Astrocyte of the spinal cord (primary cell): ENCODE measurements around the gene NDUFS7.
A peak's percentile ranks its signal among the peaks of the same experiment; 100 is the strongest.

ENCODE experiments used
- DNase-seq: peaks from one replicate; pipeline ENCODE4 v3.0.0; 2011; ENCODE audit warnings: low read depth, low spot score
- H3K4me3 ChIP-seq: 2 replicates; pipeline ENCODE4 v1.5.1; 2011; ENCODE audit warnings: low read depth, mild to moderate bottlenecking, low read length, moderate library complexity
- CTCF ChIP-seq: IDR thresholded peaks from 2 replicates; pipeline ENCODE4 v1.5.1; 2012; ENCODE audit warnings: low read depth, mild to moderate bottlenecking, low read length, inconsistent platforms
- in situ Hi-C: cut with HindIII; loops from 2 replicates; pipeline ENCODE4 v1.10.0; 2017; ENCODE audit warnings: low sequenced_read_pairs

NDUFS7 gene

GRCh38 chr19:1383312-1384084 lies at the start of gene NDUFS7:
TSS of gene NDUFS7 (plus strand) at chr19:1383907. CDS start at chr19:1383927, 20 bp downstream.
- H3K4me3 ChIP-seq: peak within 1 kb of the TSS; percentile 83
- peak; percentile 93 for DNase-seq
- in situ Hi-C loops: no loop called here
- no peak for TF ChIP-seq CTCF

GRCh38 chr19:1336079-1336684 lies 47.5 kb upstream of the NDUFS7 start:
- no peak overlapping the region for H3K4me3 ChIP-seq
- TF ChIP-seq CTCF: no peak
- in situ Hi-C loops: no loop called here
- DNase-seq: no peak

- in situ Hi-C loops: no loop called here
- no peak overlapping the region for H3K4me3 ChIP-seq
- no peak for DNase-seq
- TF ChIP-seq CTCF: no peak
Observed at GRCh38 chr19:1340681-1341469, 42.8 kb upstream of the NDUFS7 start.

- TF ChIP-seq CTCF: no peak
Observed at GRCh38 chr19:1343041-1343440, 40.7 kb upstream of the NDUFS7 start.

GRCh38 chr19:1349211-1349610 lies 34.5 kb upstream of the NDUFS7 start:
- in situ Hi-C loops: no loop called here
- no peak overlapping the region for H3K4me3 ChIP-seq
- no peak for TF ChIP-seq CTCF
- DNase-seq: no peak

More at GRCh38 chr19:1343041-1343440, 40.7 kb upstream of the NDUFS7 start:
- H3K4me3 ChIP-seq: no peak overlapping the region
- in situ Hi-C loops: no loop called here
- no peak for DNase-seq

- no peak for TF ChIP-seq CTCF
- DNase-seq: no peak
- no peak overlapping the region for H3K4me3 ChIP-seq
- in situ Hi-C loops: no loop called here
Observed at GRCh38 chr19:1350867-1351266, 32.8 kb upstream of the NDUFS7 start.
